GM10266 (cell line): ENCODE data around the gene PRAME.
A peak's percentile ranks its signal among the peaks of the same experiment; 100 is the strongest.

Experiments used
- DNase-seq: peaks from one replicate; pipeline ENCODE4 v3.0.0; 2012; ENCODE audit errors: extremely low spot score
- TF ChIP-seq, protein P1 (sequence below): IDR thresholded peaks from 2 replicates; pipeline ENCODE4 v1.5.1; 2012; ENCODE audit warnings: mild to moderate bottlenecking, low read depth; ENCODE audit not compliant: control insufficient read depth, insufficient read depth; ENCODE audit errors: missing control alignments

The PRAME gene

DNA sequence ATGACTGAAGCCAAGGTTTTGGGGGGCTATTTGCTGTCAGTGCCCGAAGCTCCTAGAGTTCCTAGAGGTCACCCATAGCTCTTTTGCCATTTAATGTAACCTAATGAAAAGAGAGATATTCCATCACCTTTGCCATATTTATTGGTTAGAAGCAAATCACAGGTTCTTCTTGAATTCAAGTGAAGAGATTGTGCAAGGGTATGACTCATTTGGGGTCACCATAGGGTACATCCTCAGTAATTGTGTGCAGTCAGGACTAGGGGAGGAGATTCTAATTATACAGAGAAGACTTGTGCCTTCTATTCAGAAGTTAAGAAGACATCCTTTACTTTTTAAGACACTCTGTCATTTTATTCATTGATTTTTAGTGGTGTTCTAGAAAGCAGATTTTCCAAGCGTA lies 6.9 kb upstream of the PRAME start:
- TF ChIP-seq, protein P1, sequence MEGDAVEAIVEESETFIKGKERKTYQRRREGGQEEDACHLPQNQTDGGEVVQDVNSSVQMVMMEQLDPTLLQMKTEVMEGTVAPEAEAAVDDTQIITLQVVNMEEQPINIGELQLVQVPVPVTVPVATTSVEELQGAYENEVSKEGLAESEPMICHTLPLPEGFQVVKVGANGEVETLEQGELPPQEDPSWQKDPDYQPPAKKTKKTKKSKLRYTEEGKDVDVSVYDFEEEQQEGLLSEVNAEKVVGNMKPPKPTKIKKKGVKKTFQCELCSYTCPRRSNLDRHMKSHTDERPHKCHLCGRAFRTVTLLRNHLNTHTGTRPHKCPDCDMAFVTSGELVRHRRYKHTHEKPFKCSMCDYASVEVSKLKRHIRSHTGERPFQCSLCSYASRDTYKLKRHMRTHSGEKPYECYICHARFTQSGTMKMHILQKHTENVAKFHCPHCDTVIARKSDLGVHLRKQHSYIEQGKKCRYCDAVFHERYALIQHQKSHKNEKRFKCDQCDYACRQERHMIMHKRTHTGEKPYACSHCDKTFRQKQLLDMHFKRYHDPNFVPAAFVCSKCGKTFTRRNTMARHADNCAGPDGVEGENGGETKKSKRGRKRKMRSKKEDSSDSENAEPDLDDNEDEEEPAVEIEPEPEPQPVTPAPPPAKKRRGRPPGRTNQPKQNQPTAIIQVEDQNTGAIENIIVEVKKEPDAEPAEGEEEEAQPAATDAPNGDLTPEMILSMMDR: no peak
- no peak for DNase-seq

- no peak for DNase-seq
- TF ChIP-seq, protein P1: no peak
Measured at GRCh38 chr22:22558071-22558971, 744 bp downstream of the PRAME start.

DNA sequence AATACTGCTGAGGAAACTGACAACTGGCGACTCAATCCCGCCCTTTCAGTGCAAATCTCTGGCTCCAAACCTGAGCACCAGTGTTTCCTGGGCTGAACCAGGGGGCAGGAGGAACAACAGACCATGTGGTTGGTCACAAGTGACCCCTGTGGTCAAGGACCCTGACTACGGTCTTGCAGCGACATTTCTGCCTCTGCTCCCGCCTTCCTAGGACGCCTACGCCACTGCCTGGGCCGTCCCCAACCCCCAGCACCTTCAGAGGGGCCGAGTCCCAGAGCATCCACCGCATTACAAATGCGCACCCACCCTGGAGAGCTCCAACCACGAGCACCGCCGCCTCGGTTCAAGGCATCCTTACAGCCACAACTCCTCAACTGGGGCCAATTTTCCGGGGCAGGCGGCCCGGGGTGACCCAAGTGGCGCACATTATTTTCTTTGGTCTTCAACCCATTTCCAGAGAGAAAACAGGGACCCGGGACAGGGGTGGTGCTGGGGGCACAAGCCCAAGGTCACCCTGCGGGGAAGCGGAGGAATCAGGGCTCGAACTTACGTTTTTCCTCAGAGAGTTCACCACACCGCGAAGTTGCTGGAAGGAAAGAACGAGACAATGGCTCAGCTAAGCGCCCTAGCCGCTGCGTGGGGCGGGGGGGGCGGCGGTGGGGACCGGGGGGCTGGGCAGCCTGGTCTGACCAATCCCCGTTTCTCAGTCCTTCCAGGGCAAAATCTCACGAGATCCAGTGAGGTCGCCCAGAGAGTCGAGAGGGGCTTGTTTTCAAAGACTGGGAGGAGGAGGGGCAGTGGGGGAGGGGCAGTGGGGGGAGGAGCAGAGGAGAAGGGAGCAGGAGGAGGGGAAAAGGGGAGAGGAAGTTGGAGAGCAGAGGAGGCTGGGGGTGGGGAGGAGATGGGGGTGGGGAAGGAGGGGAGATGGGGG lies 1.8 kb downstream of the PRAME start:
- TF ChIP-seq, protein P1: no peak
- DNase-seq: no peak

GRCh38 chr22:22556578-22556977 lies 2.5 kb downstream of the PRAME start:
- TF ChIP-seq, protein P1: no peak
- DNase-seq: no peak

DNA sequence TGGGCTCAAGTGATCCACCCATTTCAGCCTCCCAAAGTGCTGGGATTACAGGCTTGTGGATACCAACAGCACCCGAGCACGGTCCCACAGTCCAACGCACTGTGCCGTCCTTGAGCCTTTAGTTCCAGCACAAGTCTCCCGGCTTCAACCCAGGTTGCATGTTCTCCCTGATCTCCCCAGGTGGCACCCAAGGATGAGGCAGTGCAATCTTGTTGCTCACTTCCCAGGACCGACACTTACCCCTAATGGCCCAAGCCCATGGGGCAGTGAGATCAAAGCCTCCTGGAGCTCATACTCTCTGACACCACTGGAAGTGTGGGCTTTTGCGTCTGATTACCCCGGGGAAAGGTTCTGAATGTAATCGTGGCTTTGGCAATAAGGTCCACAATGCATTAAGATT lies 3.5 kb downstream of the PRAME start:
- no peak for DNase-seq
- TF ChIP-seq, protein P1: no peak

GRCh38 chr22:22554587-22555284 lies 4.3 kb downstream of the PRAME start:
- peak; percentile 57 for DNase-seq

More at GRCh38 chr22:22554587-22555284, 4.3 kb downstream of the PRAME start:
- TF ChIP-seq, protein P1: no peak
